ENCODE measurements around the gene PHB1. TPM values are rescaled to one million over a fixed set of nuclear protein-coding genes. Genes with fewer than 3 reads are reported as not detected.

Gene PHB1
- total RNA-seq, 1 donor: 71.7 TPM

DNA sequence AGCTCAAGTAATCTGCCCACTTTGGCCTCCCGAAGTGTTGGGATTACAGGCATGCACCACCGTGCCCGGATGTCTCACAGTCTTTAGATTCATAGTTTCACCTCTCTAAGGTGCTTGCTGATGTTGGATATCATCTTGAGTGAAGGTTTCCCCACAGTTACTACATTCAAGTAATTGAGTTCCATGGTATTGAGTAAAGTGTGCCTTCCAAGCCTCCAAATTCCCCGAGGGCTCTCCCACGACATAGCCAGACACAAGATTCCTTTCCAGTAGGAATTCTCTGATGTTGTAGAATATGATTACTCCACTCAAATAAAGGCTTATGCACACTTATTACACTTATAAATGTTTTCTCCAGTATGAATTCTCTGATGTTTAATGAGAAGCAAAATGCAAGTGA lies 36.4 kb downstream of the PHB1 start:
- H3K4me1 ChIP-seq (ENCODE audit: insufficient read depth, low read length): no peaks in the 10 kb centered on the region
- no peak overlapping the region for H3K4me2 ChIP-seq (ENCODE audit: insufficient read depth, low read length)
- TF ChIP-seq CTCF (IDR thresholded peaks at IDR 0.05; ENCODE audit: extremely low read depth, low read depth, low read length): no peak
- H3K27ac ChIP-seq (ENCODE audit: low read depth, low read length): no peak overlapping the region
- no peak for DNase-seq (ENCODE audit: insufficient read length, low spot score, missing footprints)
- no peaks in the 10 kb centered on the region for H3K27me3 ChIP-seq (ENCODE audit: insufficient read depth, low read length)
- no peaks in the 10 kb centered on the region for H3K79me2 ChIP-seq (ENCODE audit: insufficient read depth, low read length)
- no peaks in the 10 kb centered on the region for H4K20me1 ChIP-seq (ENCODE audit: insufficient read depth, low read length)
- no peak overlapping the region for H3K4me3 ChIP-seq (ENCODE audit: insufficient read depth, low read length)
- no peaks in the 10 kb centered on the region for H3K36me3 ChIP-seq (ENCODE audit: insufficient read depth, low read length)
- peaks cover 5% of the 10 kb centered on the region for H3K9me3 ChIP-seq (ENCODE audit: low read depth, low read length)
- no peak overlapping the region for H2AFZ ChIP-seq (ENCODE audit: low read length)

DNA sequence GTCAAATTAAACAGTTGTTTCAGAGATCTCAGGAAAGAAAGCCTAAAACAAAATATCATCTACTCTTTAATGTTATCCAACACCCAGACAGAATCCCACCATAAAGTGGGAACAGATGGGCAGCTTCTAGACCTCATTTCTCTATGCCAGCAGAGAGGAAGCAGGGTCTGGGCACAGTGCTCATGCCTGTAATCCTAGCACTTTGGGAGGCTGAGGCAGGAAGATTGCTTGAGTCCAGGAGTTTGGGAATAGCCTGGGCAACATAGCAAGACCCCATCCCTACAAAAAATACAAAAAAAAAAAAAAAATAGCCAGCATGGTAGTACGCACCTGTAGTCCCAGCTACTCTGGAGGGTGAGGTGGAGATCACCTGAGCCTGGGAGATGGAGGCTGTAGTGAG lies 39.1 kb downstream of the PHB1 start:
- H3K4me3 ChIP-seq (ENCODE audit: insufficient read depth, low read length): no peak overlapping the region
- no peaks in the 10 kb centered on the region for H4K20me1 ChIP-seq (ENCODE audit: insufficient read depth, low read length)
- TF ChIP-seq CTCF (IDR thresholded peaks at IDR 0.05; ENCODE audit: extremely low read depth, low read depth, low read length): no peak
- H3K27me3 ChIP-seq (ENCODE audit: insufficient read depth, low read length): no peaks in the 10 kb centered on the region
- no peaks in the 10 kb centered on the region for H3K79me2 ChIP-seq (ENCODE audit: insufficient read depth, low read length)
- H3K4me1 ChIP-seq (ENCODE audit: insufficient read depth, low read length): no peaks in the 10 kb centered on the region
- H3K36me3 ChIP-seq (ENCODE audit: insufficient read depth, low read length): no peaks in the 10 kb centered on the region
- DNase-seq (ENCODE audit: insufficient read length, low spot score, missing footprints): no peak
- H3K27ac ChIP-seq (ENCODE audit: low read depth, low read length): no peak overlapping the region
- H3K4me2 ChIP-seq (ENCODE audit: insufficient read depth, low read length): no peak overlapping the region
- peaks cover 5% of the 10 kb centered on the region for H3K9me3 ChIP-seq (ENCODE audit: low read depth, low read length)
- no peak overlapping the region for H2AFZ ChIP-seq (ENCODE audit: low read length)

GRCh38 chr17:49373115-49373514 lies 41.6 kb downstream of the PHB1 start:
- no peaks in the 10 kb centered on the region for H3K27me3 ChIP-seq (ENCODE audit: insufficient read depth, low read length)
- H3K27ac ChIP-seq (ENCODE audit: low read depth, low read length): no peak overlapping the region
- no peaks in the 10 kb centered on the region for H3K4me1 ChIP-seq (ENCODE audit: insufficient read depth, low read length)
- H4K20me1 ChIP-seq (ENCODE audit: insufficient read depth, low read length): no peaks in the 10 kb centered on the region
- no peaks in the 10 kb centered on the region for H3K9me3 ChIP-seq (ENCODE audit: low read depth, low read length)
- no peak overlapping the region for H2AFZ ChIP-seq (ENCODE audit: low read length)
- TF ChIP-seq CTCF (IDR thresholded peaks at IDR 0.05; ENCODE audit: extremely low read depth, low read depth, low read length): no peak
- H3K4me2 ChIP-seq (ENCODE audit: insufficient read depth, low read length): no peak overlapping the region
- no peak for DNase-seq (ENCODE audit: insufficient read length, low spot score, missing footprints)
- H3K36me3 ChIP-seq (ENCODE audit: insufficient read depth, low read length): no peaks in the 10 kb centered on the region
- H3K4me3 ChIP-seq (ENCODE audit: insufficient read depth, low read length): no peak overlapping the region
- H3K79me2 ChIP-seq (ENCODE audit: insufficient read depth, low read length): no peaks in the 10 kb centered on the region

DNA sequence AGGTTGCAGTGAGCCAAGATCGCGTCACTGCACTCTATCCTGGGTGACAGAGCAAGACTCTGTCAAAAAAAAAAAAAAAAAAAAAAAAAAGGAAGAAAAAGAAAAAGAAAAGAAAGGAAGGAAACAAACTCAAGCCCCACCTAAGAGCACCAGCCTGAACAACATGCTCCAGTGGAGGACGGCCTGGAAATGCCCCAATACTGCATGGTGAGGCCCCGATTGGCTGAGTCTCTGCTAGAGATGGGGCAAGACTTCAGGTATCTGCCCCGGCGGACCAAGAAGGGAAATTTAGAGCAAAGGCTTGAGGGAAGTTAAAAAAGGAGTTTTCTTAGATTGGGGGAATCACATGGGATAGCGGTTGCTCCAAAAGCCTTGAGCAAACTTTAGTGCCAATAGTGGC lies 42.3 kb downstream of the PHB1 start:
- no peaks in the 10 kb centered on the region for H3K4me1 ChIP-seq (ENCODE audit: insufficient read depth, low read length)
- no peak for TF ChIP-seq CTCF (IDR thresholded peaks at IDR 0.05; ENCODE audit: extremely low read depth, low read depth, low read length)
- no peak for DNase-seq (ENCODE audit: insufficient read length, low spot score, missing footprints)
- no peaks in the 10 kb centered on the region for H3K36me3 ChIP-seq (ENCODE audit: insufficient read depth, low read length)
- H3K4me3 ChIP-seq (ENCODE audit: insufficient read depth, low read length): no peak overlapping the region
- H3K27me3 ChIP-seq (ENCODE audit: insufficient read depth, low read length): no peaks in the 10 kb centered on the region
- H3K79me2 ChIP-seq (ENCODE audit: insufficient read depth, low read length): no peaks in the 10 kb centered on the region
- no peaks in the 10 kb centered on the region for H4K20me1 ChIP-seq (ENCODE audit: insufficient read depth, low read length)
- no peak overlapping the region for H3K4me2 ChIP-seq (ENCODE audit: insufficient read depth, low read length)
- H3K27ac ChIP-seq (ENCODE audit: low read depth, low read length): no peak overlapping the region
- H2AFZ ChIP-seq (ENCODE audit: low read length): no peak overlapping the region
- no peaks in the 10 kb centered on the region for H3K9me3 ChIP-seq (ENCODE audit: low read depth, low read length)

Data from osteoblast (primary cell).